HCEC 1CT (cell line): ENCODE data around the gene SHISAL1.

Experiments
- DNase-seq: peaks from one replicate; pipeline ENCODE4 v3.0.0-alpha.2; 2017

The SHISAL1 gene

DNA sequence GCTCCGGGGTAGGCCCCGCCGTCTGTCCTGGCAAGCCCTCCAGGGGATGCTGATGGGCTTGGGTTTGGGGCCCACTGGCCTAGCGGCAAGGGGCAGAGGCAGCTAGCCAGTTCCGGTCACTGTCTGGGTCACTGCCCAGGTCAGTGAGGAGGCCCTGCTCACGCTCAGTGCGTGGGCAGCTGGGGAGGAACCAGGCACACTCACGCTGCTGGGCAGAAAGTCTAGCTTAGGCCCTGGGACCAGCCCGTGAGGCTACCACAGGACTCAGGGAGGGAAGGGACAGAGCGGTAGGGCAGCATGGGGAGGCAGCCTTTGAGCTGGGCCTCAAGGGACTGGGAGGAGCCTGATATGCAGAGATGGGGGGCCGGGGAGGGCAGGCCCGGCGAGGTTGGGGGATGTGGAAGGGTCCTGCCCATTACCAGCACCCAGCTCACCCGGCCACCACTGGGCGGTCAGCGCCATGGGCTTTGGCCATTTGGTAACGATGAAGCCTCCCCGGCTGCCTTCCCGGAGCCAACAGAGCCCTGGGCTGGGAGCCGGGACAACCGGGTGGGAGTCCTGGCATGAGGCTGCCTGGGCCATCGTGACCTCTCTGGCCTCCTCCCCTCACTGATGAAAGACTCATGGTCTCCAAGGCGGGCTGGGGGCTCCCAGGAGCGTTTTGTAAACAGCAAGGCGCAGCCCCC is 14.2 kb downstream of the SHISAL1 start:
- DNase-seq = no peak

- DNase-seq = no peak
These were observed 15.2 kb downstream of the SHISAL1 start for GRCh38 chr22:44297470-44298061.

DNA sequence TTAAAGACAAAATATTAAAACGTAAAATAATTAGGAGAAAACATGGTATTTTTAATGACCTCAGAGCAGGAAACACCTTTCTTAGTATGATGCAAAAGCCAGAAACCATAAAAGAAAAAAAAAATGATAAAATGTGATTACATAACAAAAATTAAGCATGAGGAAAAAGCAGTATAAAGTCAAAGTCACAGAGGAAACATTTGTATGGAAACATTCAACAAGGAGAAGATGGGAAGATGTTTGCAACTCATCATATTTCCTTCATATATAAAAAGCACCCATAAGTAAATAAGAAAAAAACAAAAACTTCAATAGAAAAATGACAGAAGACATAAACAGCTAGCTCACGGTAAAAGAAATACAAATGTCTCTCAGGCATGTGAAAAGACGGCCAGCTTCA is 17.3 kb downstream of the SHISAL1 start:
- DNase-seq = no peak

- DNase-seq = no peak
These were observed 18.9 kb downstream of the SHISAL1 start for GRCh38 chr22:44293876-44294275.

- DNase-seq = no peak
These were observed 19.7 kb downstream of the SHISAL1 start for GRCh38 chr22:44293034-44293433.

DNA sequence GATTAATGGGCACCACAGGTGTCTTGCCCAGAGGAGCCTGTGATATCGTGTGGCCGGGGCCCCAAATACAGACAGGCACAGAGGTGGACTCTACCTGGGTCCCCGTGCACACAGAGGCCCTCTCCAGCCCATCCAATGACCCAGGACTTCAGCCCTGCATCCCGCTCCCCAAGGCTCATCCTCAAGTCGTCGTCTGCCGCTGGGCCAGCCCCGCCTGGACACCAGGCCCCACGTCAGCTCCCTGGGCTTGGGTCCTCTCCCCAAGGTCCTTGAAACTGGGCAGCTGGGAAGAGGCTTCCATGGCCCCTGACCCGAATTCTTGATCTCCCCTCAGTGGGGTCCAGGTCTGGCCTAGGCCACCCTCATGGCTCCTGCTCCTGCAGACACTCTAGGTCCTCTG is 20.2 kb downstream of the SHISAL1 start:
- no peak for DNase-seq

DNA sequence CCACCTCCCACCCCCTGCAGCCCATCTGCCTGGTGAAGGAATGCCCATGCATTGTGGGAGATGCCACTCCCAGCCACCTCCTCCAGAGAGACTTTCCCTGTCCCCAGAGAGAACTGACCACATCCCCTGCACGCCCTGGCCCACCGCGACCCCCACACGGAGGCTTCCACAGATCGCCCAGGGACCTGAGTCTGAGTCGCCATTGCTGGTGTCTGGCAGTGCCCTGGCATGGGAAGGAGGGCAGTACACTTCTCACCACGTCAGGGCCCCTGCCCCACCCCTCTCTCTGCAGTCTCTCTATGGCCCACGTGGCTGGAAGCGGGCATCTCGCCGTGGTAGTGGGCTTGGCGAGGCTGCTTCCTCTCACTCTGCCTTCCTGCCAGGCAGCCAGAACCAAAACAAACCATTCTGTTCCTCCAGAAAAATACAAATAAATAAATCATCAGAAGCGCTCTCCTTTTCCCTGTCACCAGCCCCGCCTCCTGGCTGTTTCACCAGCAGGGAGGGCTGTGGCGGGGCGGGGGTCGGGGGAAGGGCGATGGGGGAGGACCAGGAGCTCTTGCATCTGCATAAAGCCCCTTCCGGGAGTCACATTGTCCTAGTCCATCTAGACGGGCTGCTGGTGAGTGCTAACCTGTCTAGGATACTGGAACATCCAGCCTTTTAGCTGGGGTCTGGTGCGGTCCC is 20.9 kb downstream of the SHISAL1 start:
- DNase-seq = no peak

DNA sequence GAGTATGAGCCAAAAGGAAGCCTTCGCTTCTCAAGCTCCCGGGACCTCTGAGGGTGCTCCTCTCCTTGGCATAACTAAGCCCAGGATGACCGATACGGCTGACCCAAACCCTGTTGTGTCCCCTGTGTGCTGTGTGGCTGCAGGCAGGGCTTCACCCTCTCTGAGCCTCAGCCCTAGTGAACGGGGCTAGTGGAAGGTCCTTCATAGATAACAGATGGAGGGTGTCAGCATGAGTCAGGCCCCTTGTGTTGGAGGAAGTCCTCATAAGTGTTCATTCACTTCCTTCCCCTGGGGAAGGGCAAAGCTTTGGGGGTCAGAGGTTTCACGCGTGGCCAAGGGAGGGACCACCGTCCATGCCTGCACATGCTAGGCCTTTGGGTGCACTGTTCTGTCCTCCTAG is 21.5 kb downstream of the SHISAL1 start:
- DNase-seq = peak; percentile 34

GRCh38 chr22:44289414-44290171 is 23.2 kb downstream of the SHISAL1 start:
- DNase-seq = no peak

DNA sequence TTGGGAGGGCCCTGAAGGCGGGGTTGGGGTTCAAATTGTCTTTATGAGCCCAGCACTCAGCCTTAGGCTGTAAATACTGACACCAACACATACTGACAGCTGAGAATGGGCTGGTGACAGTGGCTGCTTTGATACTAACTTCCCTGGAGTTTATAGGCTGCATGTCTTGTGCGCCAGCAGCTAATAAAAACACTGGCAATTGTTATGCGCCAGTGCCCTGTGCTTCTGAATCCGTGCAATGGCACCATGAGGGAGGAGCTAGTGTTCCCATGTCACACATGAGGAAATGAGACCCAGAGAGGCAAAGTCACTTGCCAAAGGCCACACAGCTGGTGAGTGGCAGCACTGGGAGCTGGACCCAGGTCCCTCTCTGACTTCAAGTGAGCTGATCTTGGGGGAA is 23.8 kb downstream of the SHISAL1 start:
- DNase-seq = no peak

DNA sequence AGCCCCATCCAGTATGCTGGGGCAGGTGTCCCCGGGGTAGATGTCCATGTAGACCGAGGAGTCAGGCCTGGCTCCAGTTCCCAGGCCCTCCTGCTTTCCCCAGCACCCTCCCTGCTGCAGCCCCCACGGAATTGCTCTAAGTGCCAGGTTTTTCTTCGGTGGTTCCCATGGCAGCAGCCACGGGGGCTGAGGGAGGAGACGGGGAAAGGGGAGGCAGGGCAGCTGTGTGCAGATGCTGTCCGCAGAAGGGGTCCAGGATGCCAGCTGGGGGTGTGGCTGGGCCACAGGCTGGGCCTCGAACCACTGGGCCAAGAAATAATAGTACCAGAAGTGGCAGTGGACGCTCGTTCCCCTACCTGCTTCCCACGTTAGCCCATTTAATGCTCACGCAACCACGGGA is 25.0 kb downstream of the SHISAL1 start:
- no peak for DNase-seq

- DNase-seq = no peak
These were observed 25.5 kb downstream of the SHISAL1 start for GRCh38 chr22:44287121-44287693.

DNA sequence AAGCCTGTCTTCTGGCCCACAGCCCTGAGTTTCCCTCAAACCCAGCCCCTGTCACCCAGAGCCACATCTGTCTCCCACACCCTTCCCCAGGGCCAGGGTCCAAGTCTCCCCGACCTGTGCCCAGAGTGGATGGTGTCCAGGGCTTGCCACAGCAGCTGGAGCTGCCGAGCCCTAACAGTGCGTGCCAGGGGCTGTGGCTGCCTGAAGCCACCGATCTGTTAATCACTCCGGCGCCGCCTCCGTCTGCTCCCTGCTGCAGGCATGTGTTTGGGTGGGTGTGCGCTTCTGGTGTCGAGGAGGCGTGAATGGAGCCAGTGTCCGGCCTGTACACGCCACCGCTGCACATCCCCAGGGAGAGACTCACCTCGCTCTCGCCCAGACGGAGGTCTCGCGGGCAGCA is 26.1 kb downstream of the SHISAL1 start:
- DNase-seq = no peak

GRCh38 chr22:44284711-44285110 is 28.0 kb downstream of the SHISAL1 start:
- DNase-seq = no peak

GRCh38 chr22:44281768-44282637 is 30.7 kb downstream of the SHISAL1 start:
- no peak for DNase-seq

DNA sequence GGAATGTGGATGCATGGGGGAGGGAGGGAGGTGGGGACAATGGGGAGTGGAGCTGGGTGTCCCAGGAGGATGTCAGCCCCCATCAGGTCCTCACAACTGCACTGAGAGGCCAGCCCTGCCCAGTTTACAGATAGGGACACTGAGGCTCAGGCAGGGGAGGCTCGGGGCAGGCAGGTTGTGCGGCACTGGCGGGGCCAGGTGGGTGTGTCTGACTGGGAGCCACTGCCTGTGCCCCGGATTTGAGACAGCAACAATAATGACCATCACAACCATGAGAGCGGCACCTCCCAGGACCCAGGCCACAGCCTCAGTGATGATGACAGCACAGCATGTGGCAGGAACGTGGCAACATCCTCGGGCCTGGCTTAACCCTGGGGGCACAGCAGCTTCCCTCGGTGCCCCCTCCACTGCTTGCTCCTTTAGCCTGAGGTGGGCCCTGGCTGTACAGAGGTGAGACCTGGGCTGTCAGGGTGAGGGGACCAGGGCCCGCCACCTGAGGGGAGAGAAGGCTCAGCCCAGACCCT is 32.0 kb downstream of the SHISAL1 start:
- DNase-seq = no peak

GRCh38 chr22:44279069-44279360 is 33.7 kb downstream of the SHISAL1 start:
- no peak for DNase-seq

- DNase-seq = no peak
These were observed 34.3 kb downstream of the SHISAL1 start for GRCh38 chr22:44278243-44279068.

- no peak for DNase-seq
These were observed 35.2 kb downstream of the SHISAL1 start for GRCh38 chr22:44277386-44278135.

- no peak for DNase-seq
These were observed 35.9 kb downstream of the SHISAL1 start for GRCh38 chr22:44276706-44277356.
